ENCODE results near the gene GSK3A. TPM values are rescaled to one million over a fixed set of nuclear protein-coding genes. Genes with fewer than 3 reads are reported as not detected.

GSK3A gene
- total RNA-seq, 1 experiment from 2014 or later = 44.6 TPM

DNA sequence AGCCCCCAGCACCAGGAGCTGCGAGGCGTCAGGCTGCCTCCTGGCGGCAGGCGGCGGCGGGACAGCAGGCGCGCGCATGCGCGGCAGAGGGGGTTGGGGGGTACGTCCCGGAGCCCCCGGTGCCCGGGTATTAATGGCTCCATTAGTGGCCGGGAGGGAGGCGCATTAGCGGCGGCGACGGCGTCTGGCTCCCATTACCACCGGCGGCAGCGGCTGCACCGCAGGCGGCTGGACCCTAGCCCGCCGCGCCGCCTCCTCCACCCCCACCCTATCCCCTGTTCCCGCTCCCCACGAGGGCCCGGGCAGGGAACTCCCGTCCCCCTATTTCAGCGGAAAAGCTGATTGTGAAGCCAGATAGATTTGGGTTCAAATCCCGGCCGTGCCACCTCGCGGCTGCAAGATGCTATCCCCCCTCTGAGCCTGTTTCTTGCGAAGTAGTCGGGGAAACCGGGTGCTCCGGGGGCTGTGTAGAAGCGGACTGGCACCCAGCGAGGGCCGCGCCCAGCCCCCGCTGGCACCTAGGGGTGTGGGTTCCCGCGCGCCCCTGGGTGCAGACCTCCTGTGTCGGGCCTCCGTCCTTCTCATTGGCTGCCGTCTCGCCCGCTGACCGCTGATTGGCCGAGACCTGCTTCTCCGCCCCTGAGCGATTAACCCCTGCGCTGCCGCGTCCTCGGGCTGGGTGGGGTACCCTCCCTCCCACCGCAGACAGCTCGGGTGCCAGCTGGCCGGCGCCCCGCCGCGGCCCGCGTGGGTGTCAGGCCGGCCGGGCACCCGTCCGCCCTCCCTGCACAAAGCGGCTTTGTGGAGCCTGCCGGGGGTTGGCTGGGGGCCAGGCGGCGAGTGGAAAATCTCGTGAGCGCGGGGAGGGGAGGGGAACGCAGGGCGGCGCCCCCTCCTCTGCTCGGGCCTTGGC, 37.8 kb upstream of the GSK3A start:
- peak; percentile 65 to 91 for DNase-seq
- TF ChIP-seq EZH2 (IDR thresholded peaks at IDR 0.05; ENCODE audit: low read depth) = no peak
- TF ChIP-seq, protein P1, sequence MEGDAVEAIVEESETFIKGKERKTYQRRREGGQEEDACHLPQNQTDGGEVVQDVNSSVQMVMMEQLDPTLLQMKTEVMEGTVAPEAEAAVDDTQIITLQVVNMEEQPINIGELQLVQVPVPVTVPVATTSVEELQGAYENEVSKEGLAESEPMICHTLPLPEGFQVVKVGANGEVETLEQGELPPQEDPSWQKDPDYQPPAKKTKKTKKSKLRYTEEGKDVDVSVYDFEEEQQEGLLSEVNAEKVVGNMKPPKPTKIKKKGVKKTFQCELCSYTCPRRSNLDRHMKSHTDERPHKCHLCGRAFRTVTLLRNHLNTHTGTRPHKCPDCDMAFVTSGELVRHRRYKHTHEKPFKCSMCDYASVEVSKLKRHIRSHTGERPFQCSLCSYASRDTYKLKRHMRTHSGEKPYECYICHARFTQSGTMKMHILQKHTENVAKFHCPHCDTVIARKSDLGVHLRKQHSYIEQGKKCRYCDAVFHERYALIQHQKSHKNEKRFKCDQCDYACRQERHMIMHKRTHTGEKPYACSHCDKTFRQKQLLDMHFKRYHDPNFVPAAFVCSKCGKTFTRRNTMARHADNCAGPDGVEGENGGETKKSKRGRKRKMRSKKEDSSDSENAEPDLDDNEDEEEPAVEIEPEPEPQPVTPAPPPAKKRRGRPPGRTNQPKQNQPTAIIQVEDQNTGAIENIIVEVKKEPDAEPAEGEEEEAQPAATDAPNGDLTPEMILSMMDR (conservative IDR thresholded peaks at IDR 0.05) = peak; percentile 90
- no peaks in the 10 kb centered on the region for H3K27me3 ChIP-seq (ENCODE audit: insufficient read depth, low read depth)
- CTCF ChIA-PET = interaction anchor here (0.6 to 1.6 kb wide), 5 partner anchors 15 to 166 kb away, joined by 3 to 12 read pairs (median 6); no protein-coding TSS in a partner anchor
- peaks cover 7% of the 10 kb centered on the region; the same call in 1 of the 2 replicates for H3K79me2 ChIP-seq (ENCODE audit: low read depth)
- H3K9me3 ChIP-seq (ENCODE audit: insufficient read depth, low read depth) = no peaks in the 10 kb centered on the region
- TSS peak; percentile 70 for BruUV-seq (replicated peaks)
- peak overlapping the region; percentile 83 for H2AFZ ChIP-seq
- no peaks in the 10 kb centered on the region for H3K9me2 ChIP-seq (ENCODE audit: insufficient read depth)
- peaks cover 41% of the 10 kb centered on the region for H3K4me1 ChIP-seq (replicated peaks; ENCODE audit: insufficient read depth)
- intact Hi-C loops (cut with micrococcal nuclease; ENCODE audit: unreplicated experiment) = loop anchor here (1.0 to 5.0 kb wide), 2 partner anchors 12 to 63 kb away; partner anchors contain the start of gene DEDD2
- POLR2A ChIA-PET (ENCODE audit: unreplicated experiment) = interaction anchor here (0.5 kb wide), 1 partner anchor 10 kb away, joined by 3 read pairs; no protein-coding TSS in a partner anchor
- no peaks in the 10 kb centered on the region; the same call in 1 of the 2 replicates for H3K36me3 ChIP-seq (ENCODE audit: low read depth)
- no peak overlapping the region for H3K27ac ChIP-seq
- peak overlapping the region; percentile 96 for H3K4me3 ChIP-seq
- peaks cover 33% of the 10 kb centered on the region; the same call in 1 of the 2 replicates for H3F3A ChIP-seq (ENCODE audit: insufficient read depth, low read depth)
- H3K4me2 ChIP-seq = peak overlapping the region; percentile 90
- H4K20me1 ChIP-seq (ENCODE audit: insufficient read depth) = peaks cover 7% of the 10 kb centered on the region; the same call in 1 of the 2 replicates

DNA sequence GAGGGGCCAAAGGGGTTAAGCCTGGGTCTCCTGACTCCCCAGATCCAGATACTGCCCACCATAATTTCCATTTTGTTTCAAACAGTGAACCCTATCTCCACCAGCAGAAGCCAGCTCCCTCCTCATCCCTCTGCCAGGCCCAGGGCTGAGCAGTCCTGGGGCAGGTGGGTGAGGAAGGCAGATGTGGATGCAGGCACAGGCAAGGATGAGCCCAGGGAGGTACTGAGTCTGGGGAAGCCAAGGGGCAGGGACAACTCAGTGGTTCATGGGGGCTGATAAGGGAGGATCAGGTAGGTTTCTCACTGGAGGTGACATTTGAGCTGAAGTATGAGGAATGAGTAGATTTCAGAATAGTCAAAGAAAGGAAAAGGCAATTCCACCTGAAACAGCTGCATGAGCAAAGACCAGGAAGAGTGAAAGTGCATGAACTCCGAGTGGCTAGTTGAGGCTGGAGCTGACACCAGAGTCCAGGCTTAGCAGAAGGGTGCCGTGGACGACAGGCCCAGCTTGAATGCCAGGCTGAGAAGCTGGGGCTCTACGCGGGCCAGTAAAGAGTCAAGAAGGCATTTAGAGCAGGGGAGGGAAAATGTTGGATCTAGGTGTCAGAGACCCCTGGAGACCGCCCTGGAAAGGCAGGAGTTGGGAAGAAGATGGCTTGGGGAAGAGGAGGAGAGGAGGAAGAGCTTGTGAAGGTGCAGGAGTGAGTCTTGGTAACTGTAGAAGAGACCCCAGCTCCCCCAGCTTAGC, 36.9 kb upstream of the GSK3A start:
- Histone ChIP-seq H3K27ac (no peak overlapping the region), H3K4me3 (peak overlapping the region; percentile 96), H3F3A (ENCODE audit: insufficient read depth, low read depth) (peaks cover 33% of the 10 kb centered on the region; the same call in 1 of the 2 replicates), H3K9me3 (ENCODE audit: insufficient read depth, low read depth) (no peaks in the 10 kb centered on the region), H4K20me1 (ENCODE audit: insufficient read depth) (peaks cover 3% of the 10 kb centered on the region; the same call in 1 of the 2 replicates), H3K4me2 (peak overlapping the region; percentile 90), H3K79me2 (ENCODE audit: low read depth) (no peaks in the 10 kb centered on the region), H3K4me1 (replicated peaks; ENCODE audit: insufficient read depth) (peaks cover 35% of the 10 kb centered on the region), H3K36me3 (ENCODE audit: low read depth) (no peaks in the 10 kb centered on the region; the same call in 1 of the 2 replicates), H3K9me2 (ENCODE audit: insufficient read depth) (no peaks in the 10 kb centered on the region), H2AFZ (no peak overlapping the region), H3K27me3 (ENCODE audit: insufficient read depth, low read depth) (no peaks in the 10 kb centered on the region)
- no peak for TF ChIP-seq EZH2 (IDR thresholded peaks at IDR 0.05; ENCODE audit: low read depth)
- TF ChIP-seq, protein P1 (conservative IDR thresholded peaks at IDR 0.05) = no peak
- ChIA-PET POLR2A (ENCODE audit: unreplicated experiment) (interaction anchor here (0.5 kb wide), 1 partner anchor 9 kb away, joined by 3 read pairs; no protein-coding TSS in a partner anchor), CTCF (interaction anchor here (0.7 to 1.6 kb wide), 3 partner anchors 24 to 36 kb away, joined by 3 to 7 read pairs (median 6); no protein-coding TSS in a partner anchor)
- intact Hi-C loops (cut with micrococcal nuclease; ENCODE audit: unreplicated experiment) = no loop called here
- no peak for DNase-seq
- no TSS peak for BruUV-seq (replicated peaks)
